DOHH2 (cell line): Measurements from ENCODE around the gene TYRO3.

ENCODE experiments used
- CTCF ChIP-seq: fragments of 200-600 bp; sonication (generic); IDR thresholded peaks from one replicate; pipeline ENCODE4 v1.5.1; 2014; ENCODE audit warnings: antibody characterized with exemption, mild to moderate bottlenecking, low read depth, low read length; ENCODE audit not compliant: poor library complexity, severe bottlenecking
- EZH2phosphoT487 ChIP-seq: fragments of 200-600 bp; sonication (generic); IDR thresholded peaks from 2 replicates; pipeline ENCODE4 v1.6.1; 2017; ENCODE audit warnings: borderline replicate concordance, mild to moderate bottlenecking, antibody characterized with exemption, low read length, moderate library complexity, mixed read lengths

- TF ChIP-seq CTCF (no peak), EZH2phosphoT487 (no peak)
Measured at GRCh38 chr15:41564286-41564959, 5.4 kb downstream of the TYRO3 start.
